Measurements from ENCODE around the gene BRD1.
"Not testable (repeated sequence)": the region's sequence is repeated elsewhere in the genome, so short reads cannot be mapped to it uniquely, and the experiment has no call there.

The BRD1 gene

GRCh38 chr22:49852898-49853894 is 25.5 kb upstream of the BRD1 start, which contains the start of gene ZBED4:
ZBED4 (plus strand) TSS chr22:49853844; CDS start chr22:49883663, 29,819 bp downstream.
- peak; percentile 95 for DNase-seq

GRCh38 chr22:49852568-49852897 is 24.9 kb upstream of the BRD1 start:
- not testable (repeated sequence) for DNase-seq

- no peak for DNase-seq
Observed at GRCh38 chr22:49850959-49851802, 23.5 kb upstream of the BRD1 start.

GRCh38 chr22:49850021-49850911 is 22.6 kb upstream of the BRD1 start:
- DNase-seq, result no peak

GRCh38 chr22:49849161-49850020 is 21.7 kb upstream of the BRD1 start:
- no peak for DNase-seq

- no peak for DNase-seq
Observed at GRCh38 chr22:49848690-49849160, 21.1 kb upstream of the BRD1 start.

GRCh38 chr22:49847751-49848689 is 20.3 kb upstream of the BRD1 start:
- DNase-seq, result no peak

GRCh38 chr22:49845666-49846459 is 18.2 kb upstream of the BRD1 start:
- no peak for DNase-seq

- no peak for DNase-seq
Observed at GRCh38 chr22:49845241-49845640, 17.6 kb upstream of the BRD1 start.

- peak; percentile 85 for DNase-seq
Observed at GRCh38 chr22:49838771-49839717, 11.4 kb upstream of the BRD1 start.

- DNase-seq, result no peak
Observed at GRCh38 chr22:49833340-49834007, 5.8 kb upstream of the BRD1 start.

- no peak for DNase-seq
Observed at GRCh38 chr22:49829044-49829853, 1.6 kb upstream of the BRD1 start.

GRCh38 chr22:49828599-49828965 is 909 bp upstream of the BRD1 start:
- no peak for DNase-seq

GRCh38 chr22:49827271-49827852 is 311 bp downstream of the BRD1 start:
- no peak for DNase-seq

- DNase-seq, result peak; percentile 23
Observed at GRCh38 chr22:49826603-49827270, 936 bp downstream of the BRD1 start.

Measured in effector CD4-positive, alpha-beta T cell (primary cell).